Vagina (tissue), 2 donors: Measurements from ENCODE around the gene PCBP4.

ENCODE experiments used
- POLR2AphosphoS5 ChIP-seq, 2 donors: sonication (generic); formaldehyde crosslinking; IDR thresholded peaks; one replicate each; pipeline ENCODE4 v1.9.0; 2017; ENCODE audit warnings: antibody characterized with exemption in 2 of 2, mild to moderate bottlenecking in 2 of 2, low read depth in 1 of 2; ENCODE audit not compliant: insufficient read depth in 1 of 2
- TF ChIP-seq, protein P1 (sequence below), 3 experiments: fragments of 450-650 bp in 2 of 3; fragments of 200-600 bp in 1 of 3; sonication (generic) in 1 of 3; IDR thresholded peaks; one replicate each; pipeline ENCODE4 v1.5.1; 2017 to 2019; ENCODE audit warnings: antibody characterized with exemption in 3 of 3, mild to moderate bottlenecking in 2 of 3, moderate library complexity in 2 of 3

DNA sequence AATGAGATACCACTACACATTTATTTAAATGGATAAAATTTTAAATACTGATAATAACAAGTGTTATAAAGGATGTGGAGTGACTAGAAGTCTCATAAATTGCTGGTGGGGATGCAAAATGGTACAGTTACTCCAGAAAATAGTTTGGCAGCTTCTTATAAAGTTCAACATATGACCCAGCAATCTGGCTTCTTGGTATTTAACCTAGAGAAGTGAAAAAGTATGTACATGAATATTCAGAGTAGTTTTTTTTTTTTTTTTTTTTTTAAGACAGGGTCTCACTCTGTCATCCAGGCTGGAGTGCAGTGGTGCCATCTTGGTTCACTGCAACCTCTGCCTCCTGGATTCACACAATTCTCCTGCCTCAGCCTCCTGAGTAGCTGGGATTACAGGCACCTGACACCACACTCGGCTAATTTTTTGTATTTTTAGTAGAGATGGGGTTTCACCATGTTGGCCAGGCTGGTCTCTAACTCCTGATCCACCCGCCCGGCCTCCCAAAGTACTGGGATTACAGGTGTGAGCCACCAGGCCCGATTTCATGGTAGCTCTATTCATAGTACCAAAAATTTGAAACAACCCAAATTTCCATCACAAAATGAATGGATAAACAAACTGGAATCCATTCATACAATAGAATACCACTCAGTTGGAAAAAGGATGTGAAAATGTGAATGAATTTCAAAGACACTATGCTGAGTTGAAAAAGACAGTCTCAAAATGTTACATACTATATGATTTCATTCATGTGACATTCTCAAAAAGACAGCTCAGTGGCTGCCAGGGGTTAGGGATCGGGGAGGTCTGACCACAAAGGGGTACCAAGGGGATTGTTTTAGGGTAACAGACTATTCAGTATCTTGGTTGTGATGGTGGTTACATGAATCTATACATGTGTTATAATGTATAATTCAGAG, 39.9 kb downstream of the PCBP4 start:
- TF ChIP-seq, protein P1, sequence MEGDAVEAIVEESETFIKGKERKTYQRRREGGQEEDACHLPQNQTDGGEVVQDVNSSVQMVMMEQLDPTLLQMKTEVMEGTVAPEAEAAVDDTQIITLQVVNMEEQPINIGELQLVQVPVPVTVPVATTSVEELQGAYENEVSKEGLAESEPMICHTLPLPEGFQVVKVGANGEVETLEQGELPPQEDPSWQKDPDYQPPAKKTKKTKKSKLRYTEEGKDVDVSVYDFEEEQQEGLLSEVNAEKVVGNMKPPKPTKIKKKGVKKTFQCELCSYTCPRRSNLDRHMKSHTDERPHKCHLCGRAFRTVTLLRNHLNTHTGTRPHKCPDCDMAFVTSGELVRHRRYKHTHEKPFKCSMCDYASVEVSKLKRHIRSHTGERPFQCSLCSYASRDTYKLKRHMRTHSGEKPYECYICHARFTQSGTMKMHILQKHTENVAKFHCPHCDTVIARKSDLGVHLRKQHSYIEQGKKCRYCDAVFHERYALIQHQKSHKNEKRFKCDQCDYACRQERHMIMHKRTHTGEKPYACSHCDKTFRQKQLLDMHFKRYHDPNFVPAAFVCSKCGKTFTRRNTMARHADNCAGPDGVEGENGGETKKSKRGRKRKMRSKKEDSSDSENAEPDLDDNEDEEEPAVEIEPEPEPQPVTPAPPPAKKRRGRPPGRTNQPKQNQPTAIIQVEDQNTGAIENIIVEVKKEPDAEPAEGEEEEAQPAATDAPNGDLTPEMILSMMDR (IDR thresholded peaks at IDR 0.05): no peak
- no peak for TF ChIP-seq POLR2AphosphoS5 (IDR thresholded peaks at IDR 0.05; ENCODE audit: insufficient read depth in 1 of 2, low read depth in 1 of 2)
